Esophagus muscularis mucosa (tissue), 4 donors: ENCODE data around the gene AMY2B. TPM values are rescaled to one million over a fixed set of nuclear protein-coding genes. Genes with fewer than 3 reads are reported as not detected.
"Not testable (repeated sequence)": the region's sequence is repeated elsewhere in the genome, so short reads cannot be mapped to it uniquely, and the experiment has no call there.

Experiments used
- DNase-seq: peaks from one replicate; pipeline ENCODE4 v3.0.0-alpha.2; 2017; ENCODE audit errors: extremely low spot score
- H3K27ac ChIP-seq, 4 donors: fragments of 200-600 bp; sonication (generic); replicated peaks in 1 of 4; 1 replicate in 3 of 4; 2 replicates in 1 of 4; pipeline ENCODE4 v1.5.1; 2016 to 2019; ENCODE audit warnings: mild to moderate bottlenecking in 1 of 4
- H3K27me3 ChIP-seq, 4 donors: fragments of 200-600 bp; sonication (generic); one replicate each; pipeline versions ENCODE4 v1.5.1 to v1.6.0; 2016 to 2019
- H3K36me3 ChIP-seq, 4 donors: fragments of 200-600 bp; sonication (generic); one replicate each; pipeline ENCODE4 v1.5.1; 2016 to 2019
- H3K4me1 ChIP-seq, 4 donors: fragments of 200-600 bp; sonication (generic); one replicate each; pipeline ENCODE4 v1.5.1; 2016 to 2019
- H3K4me3 ChIP-seq, 4 donors: fragments of 200-600 bp; sonication (generic); 1 replicate in 2 of 4; 2 replicates in 2 of 4; pipeline ENCODE4 v1.5.1; 2016 to 2019; ENCODE audit warnings: mild to moderate bottlenecking in 4 of 4, moderate library complexity in 1 of 4
- H3K9me3 ChIP-seq, 4 donors: fragments of 200-600 bp; sonication (generic); 1 replicate in 3 of 4; 2 replicates in 1 of 4; pipeline ENCODE4 v1.5.1; 2016 to 2019
- EP300 ChIP-seq: sonication (generic); formaldehyde crosslinking; IDR thresholded peaks from one replicate; pipeline ENCODE4 v1.6.1; 2017; ENCODE audit warnings: antibody characterized with exemption
- POLR2A ChIP-seq: fragments of 450-650 bp; IDR thresholded peaks from one replicate; pipeline ENCODE4 v1.6.1; 2017; ENCODE audit warnings: antibody characterized with exemption, moderate library complexity, mild to moderate bottlenecking, low read depth
- POLR2AphosphoS5 ChIP-seq, 2 donors: sonication (generic); formaldehyde crosslinking; IDR thresholded peaks; one replicate each; pipeline ENCODE4 v1.6.1; 2017; ENCODE audit warnings: antibody characterized with exemption in 2 of 2
- WGBS: methylation state at CpG from one replicate; pipeline ENCODE4 v1.1.5; 2018; 5-methylcytosine and 5-hydroxymethylcytosine counted together
- intact Hi-C: fragments of 100-400 bp; cut with DNase I; formaldehyde crosslinking; loops from one replicate; pipeline ENCODE4 v1.15.1; 2023
- total RNA-seq, 4 donors: library from RNA; depleted of rRNA; stranded (reverse); fragments of >200 nt; gene quantifications; one replicate each; pipeline versions ENCODE4 v1.1.0 to v1.2.1, GENCODE V29; 2016
- TF ChIP-seq, protein P1 (sequence below), 3 experiments: fragments of 200-600 bp in 2 of 3; fragments of 450-650 bp in 1 of 3; sonication (generic) in 2 of 3; IDR thresholded peaks; one replicate each; pipeline ENCODE4 v1.5.1; 2017 to 2019; ENCODE audit warnings: antibody characterized with exemption in 3 of 3, mild to moderate bottlenecking in 2 of 3, moderate library complexity in 1 of 3

Gene AMY2B
- total RNA-seq, 4 donors from 2014 or later, result 34.3 to 60.2 (median 47.4) TPM

DNA sequence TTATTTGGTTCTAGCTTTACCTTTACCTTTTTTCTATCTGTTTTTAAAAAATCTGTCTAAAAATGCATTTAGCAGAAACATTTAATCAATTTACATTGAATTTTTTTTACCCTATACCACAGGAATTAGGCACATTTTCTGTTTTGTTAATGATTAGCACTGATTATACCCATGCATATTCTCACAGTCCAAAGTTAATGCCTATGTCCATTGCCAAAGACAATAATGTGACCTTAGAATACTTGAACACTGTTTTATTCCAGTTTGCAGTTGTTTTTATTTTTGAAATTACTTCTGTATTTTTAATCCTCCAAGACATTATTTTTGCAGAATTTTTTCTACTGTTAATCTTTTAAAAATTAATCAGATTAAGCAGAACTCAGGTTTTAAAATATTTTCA is 11.0 kb upstream of the AMY2B start:
- H3K27ac ChIP-seq, result no peak overlapping the region
- no peaks in the 10 kb centered on the region for H3K27me3 ChIP-seq

DNA sequence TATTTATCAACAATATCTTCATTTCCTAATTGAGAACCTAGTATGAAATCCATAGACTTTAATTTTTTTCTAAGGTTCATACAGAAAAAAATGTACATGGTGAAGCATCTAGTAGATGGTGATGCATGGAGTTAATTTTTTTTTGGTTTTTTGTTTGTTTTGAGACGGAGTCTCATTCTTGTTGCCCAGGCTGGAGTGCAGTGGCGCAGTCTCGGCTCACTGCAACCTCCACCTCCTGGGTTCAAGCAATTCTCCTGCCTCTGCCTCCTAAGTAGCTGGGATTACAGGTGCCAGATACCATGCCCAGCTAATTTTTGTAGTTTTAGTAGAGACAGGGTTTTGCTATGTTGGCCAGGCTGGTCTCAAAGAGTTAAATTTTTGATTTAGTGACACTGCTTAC is 10.3 kb upstream of the AMY2B start:
- H3K9me3 ChIP-seq, H3K27me3 ChIP-seq, intact Hi-C loops, H3K4me3 ChIP-seq, DNase-seq: not testable (repeated sequence)
- peak overlapping the region in 2 of 4 donors; percentile 53 to 62 for H3K27ac ChIP-seq
- H3K36me3 ChIP-seq, result peaks cover 4 to 15% (median 9%) of the 10 kb centered on the region in 4 donors
- H3K4me1 ChIP-seq, result peaks cover 4 to 16% (median 8%) of the 10 kb centered on the region in 4 donors
- WGBS, result 70% methylated on average over 2 of the region's 3 CpGs

More for the DNA sequence above, 11.0 kb upstream of the AMY2B start:
- Histone ChIP-seq H3K9me3 (no peaks in the 10 kb centered on the region), H3K36me3 (peaks cover 7 to 22% (median 14%) of the 10 kb centered on the region in 4 donors), H3K4me1 (peaks cover 4 to 16% (median 8%) of the 10 kb centered on the region in 4 donors), H3K4me3 (no peak overlapping the region)
- intact Hi-C loops, result no loop called here
- DNase-seq, result no peak
- TF ChIP-seq POLR2AphosphoS5 (IDR thresholded peaks at IDR 0.05) (no peak), EP300 (no peak), POLR2A (no peak)
- TF ChIP-seq, protein P1, sequence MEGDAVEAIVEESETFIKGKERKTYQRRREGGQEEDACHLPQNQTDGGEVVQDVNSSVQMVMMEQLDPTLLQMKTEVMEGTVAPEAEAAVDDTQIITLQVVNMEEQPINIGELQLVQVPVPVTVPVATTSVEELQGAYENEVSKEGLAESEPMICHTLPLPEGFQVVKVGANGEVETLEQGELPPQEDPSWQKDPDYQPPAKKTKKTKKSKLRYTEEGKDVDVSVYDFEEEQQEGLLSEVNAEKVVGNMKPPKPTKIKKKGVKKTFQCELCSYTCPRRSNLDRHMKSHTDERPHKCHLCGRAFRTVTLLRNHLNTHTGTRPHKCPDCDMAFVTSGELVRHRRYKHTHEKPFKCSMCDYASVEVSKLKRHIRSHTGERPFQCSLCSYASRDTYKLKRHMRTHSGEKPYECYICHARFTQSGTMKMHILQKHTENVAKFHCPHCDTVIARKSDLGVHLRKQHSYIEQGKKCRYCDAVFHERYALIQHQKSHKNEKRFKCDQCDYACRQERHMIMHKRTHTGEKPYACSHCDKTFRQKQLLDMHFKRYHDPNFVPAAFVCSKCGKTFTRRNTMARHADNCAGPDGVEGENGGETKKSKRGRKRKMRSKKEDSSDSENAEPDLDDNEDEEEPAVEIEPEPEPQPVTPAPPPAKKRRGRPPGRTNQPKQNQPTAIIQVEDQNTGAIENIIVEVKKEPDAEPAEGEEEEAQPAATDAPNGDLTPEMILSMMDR (IDR thresholded peaks at IDR 0.05), result no peak

DNA sequence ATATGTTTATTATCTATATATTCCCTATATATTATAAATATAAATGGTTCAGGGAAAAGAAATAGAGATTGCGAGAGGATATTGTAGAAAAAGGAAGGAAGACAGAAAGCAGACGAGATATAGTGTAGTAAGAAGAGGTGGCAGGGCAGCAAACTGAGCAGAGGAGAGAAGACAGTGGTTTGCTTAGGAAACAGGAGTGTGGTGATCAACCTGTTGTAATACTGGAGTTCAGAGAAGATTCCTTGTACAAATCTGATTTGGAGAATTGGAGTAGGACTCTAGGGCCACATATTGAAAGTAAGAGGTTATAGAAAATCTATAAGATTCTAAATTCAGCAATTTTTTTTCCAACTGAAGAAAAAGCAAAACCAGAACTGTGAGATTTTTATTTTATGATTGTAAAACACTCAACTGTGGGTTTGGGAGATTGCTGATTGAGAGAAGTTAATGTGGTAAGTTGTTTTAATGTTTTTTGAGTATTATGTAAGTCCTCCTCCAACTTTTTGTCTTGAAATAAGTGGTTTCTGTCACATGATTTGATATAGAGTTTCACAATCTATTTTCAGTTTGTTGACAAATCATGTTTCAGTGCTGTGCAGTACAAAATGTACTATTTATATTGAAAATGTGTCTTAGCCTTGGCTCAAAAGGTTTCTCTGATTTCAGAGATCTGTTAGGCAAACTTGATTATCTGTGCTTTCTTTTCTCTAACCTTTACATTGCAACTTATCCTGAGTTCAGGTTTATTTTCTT is 9.6 kb upstream of the AMY2B start:
- 64% methylated on average over 2 of the region's 2 CpGs for WGBS
- H3K27ac ChIP-seq, result peak overlapping the region; percentile 39 to 62 (median 53)
- TF ChIP-seq POLR2AphosphoS5 (IDR thresholded peaks at IDR 0.05), result no peak
- TF ChIP-seq, protein P1 (IDR thresholded peaks at IDR 0.05), result no peak
- no peak for TF ChIP-seq POLR2A
- TF ChIP-seq EP300, result no peak
- no peak for DNase-seq
- peaks cover 4 to 8% (median 6%) of the 10 kb centered on the region in 4 donors for H3K36me3 ChIP-seq
- intact Hi-C loops, result no loop called here
- H3K4me3 ChIP-seq, result no peak overlapping the region
- H3K27me3 ChIP-seq, result no peaks in the 10 kb centered on the region
- H3K9me3 ChIP-seq, result no peaks in the 10 kb centered on the region
- peaks cover 4 to 16% (median 8%) of the 10 kb centered on the region in 4 donors for H3K4me1 ChIP-seq

DNA sequence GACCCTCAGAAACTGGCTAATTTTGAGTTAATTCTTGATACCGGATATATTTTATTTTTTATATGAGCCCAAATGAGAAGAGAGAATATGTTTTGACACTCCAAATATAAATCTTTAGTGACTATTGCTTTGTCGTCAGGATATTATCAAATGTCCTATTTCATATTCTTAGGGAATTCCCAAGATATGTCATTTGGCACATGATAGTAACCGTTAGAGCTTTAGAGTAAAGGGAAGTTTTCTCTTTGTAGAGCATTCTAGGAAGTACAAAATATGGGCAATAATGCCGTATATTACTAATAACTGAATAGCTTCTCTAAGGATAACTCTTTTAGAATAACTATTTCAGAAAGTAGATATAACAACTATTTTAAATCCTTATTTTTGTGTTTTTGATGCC is 8.3 kb upstream of the AMY2B start:
- peaks cover 4 to 16% (median 8%) of the 10 kb centered on the region in 4 donors for H3K4me1 ChIP-seq
- H3K9me3 ChIP-seq, result no peaks in the 10 kb centered on the region
- 80% methylated on average over 4 of the region's 4 CpGs for WGBS
- no peak overlapping the region for H3K4me3 ChIP-seq
- TF ChIP-seq EP300, result no peak
- TF ChIP-seq POLR2A, result no peak
- no peak for TF ChIP-seq POLR2AphosphoS5 (IDR thresholded peaks at IDR 0.05)
- TF ChIP-seq, protein P1 (IDR thresholded peaks at IDR 0.05), result no peak
- no peaks in the 10 kb centered on the region for H3K27me3 ChIP-seq
- H3K27ac ChIP-seq, result no peak overlapping the region
- peaks cover 0 to 7% (median 3%) of the 10 kb centered on the region in 4 donors for H3K36me3 ChIP-seq
- DNase-seq, result no peak
- intact Hi-C loops, result no loop called here

DNA sequence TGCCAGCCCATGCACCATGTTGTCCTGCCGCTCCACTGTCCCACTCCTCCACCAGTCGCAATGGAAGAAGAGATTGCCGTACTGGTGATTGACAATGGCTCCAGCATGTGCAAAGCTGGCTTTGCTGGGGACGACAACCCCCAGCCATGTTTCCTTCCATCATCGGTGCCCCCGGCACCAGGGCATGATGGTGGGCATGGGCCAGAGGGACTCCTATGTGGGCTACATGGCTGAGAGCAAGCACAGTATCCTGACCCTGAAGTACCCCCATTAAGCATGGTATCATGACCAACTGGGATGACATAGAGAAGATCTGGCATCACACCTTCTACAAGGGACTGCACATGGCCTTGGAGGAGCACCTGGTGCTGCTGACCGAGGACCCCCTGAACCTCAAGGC is 1.9 kb upstream of the AMY2B start:
- intact Hi-C loops, result no loop called here
- H3K36me3 ChIP-seq, result peaks cover 0 to 35% (median 21%) of the 10 kb centered on the region in 4 donors
- H3K27me3 ChIP-seq, result no peaks in the 10 kb centered on the region
- no peaks in the 10 kb centered on the region for H3K9me3 ChIP-seq
- H3K4me1 ChIP-seq, result no peaks in the 10 kb centered on the region
- TF ChIP-seq POLR2AphosphoS5 (IDR thresholded peaks at IDR 0.05) (no peak), POLR2A (no peak), EP300 (no peak)
- TF ChIP-seq, protein P1 (IDR thresholded peaks at IDR 0.05), result no peak
- no peak for DNase-seq
- H3K4me3 ChIP-seq, result no peak overlapping the region
- WGBS, result 84% methylated on average over 4 of the region's 7 CpGs
- no peak overlapping the region for H3K27ac ChIP-seq
